Measurements from ENCODE around the gene GABBR2. TPM values are rescaled to one million over a fixed set of nuclear protein-coding genes. Genes with fewer than 3 reads are reported as not detected.

GABBR2 gene
- total and polyA plus RNA-seq, 12 donors = 0.17 to 9.0 (median 3.7) TPM

GRCh38 chr9:98259791-98260190, 448.9 kb downstream of the GABBR2 start:
- H3K36me3 ChIP-seq (replicated peaks in 1 of 2) = no peaks in the 10 kb centered on the region
- WGBS, 4 donors = 75 to 81% (median 76%) methylated on average over 2 to 3 of the region's 3 CpGs
- no peak overlapping the region for H3K4me3 ChIP-seq
- TF ChIP-seq POLR2A (IDR thresholded peaks at IDR 0.05) = no peak
- TF ChIP-seq CTCF (IDR thresholded peaks at IDR 0.05) = no peak
- no peaks in the 10 kb centered on the region for H3K27me3 ChIP-seq
- no peaks in the 10 kb centered on the region for H3K9me3 ChIP-seq (replicated peaks in 1 of 3)
- intact Hi-C loops (cut with DNase I) = loop anchor here (5.0 to 10.0 kb wide), 3 partner anchors 52 to 187 kb away; no protein-coding TSS in a partner anchor
- no peak for DNase-seq
- no peak overlapping the region for H3K27ac ChIP-seq
- peaks cover 0 to 2% of the 10 kb centered on the region in 2 donors for H3K4me1 ChIP-seq (replicated peaks in 1 of 2)

GRCh38 chr9:98256756-98257155, 452.0 kb downstream of the GABBR2 start:
- 19 to 31% (median 24%) methylated on average over 12 of the region's 12 CpGs for WGBS, 4 donors
- intact Hi-C loops (cut with DNase I) = loop anchor here in 1 of 2 donors (5.0 kb wide), 1 partner anchor 184 kb away; no protein-coding TSS in a partner anchor

DNA sequence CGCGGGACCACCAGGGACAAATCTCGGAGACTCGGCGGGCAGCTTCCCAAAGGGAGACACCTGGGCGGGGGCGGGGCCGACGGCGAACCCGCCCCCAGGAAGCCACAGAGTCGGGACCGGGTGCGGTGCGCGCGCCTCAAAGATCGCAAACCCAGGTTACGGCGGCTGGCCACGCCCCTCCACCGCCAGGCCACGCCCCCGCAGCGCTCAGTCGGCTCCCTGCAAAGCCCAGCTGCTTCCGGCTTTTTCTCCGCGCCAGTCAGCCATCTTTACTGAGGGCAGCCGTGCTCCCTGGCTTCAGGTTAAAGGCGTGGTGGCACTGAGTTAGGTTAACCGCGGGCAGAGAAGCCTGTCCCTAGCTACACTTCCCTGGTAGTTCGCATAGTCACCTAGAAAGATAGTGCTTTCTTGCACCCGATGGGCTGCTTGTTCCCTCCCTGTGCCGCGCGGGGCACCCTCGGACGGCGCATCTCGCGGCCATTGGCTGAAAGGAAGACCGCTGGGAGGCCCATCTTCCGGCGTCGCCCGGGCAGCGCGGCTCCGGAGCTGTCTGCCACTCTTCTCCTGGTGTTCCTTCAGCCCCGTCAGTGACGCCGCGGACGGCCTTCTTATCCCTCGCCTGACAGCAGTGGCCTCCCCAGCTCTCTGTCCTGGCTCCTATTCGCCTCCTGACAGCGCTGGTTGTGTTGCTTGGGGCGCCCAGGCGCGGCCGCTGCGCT, 453.0 kb downstream of the GABBR2 start, which contains the start of gene TBC1D2:
Gene TBC1D2 (minus strand): TSS at position 72 of the 719 bp plus-strand sequence. CDS start 108 bp downstream, outside the sequence.
- Histone ChIP-seq H3K36me3 (replicated peaks in 1 of 2) (no peaks in the 10 kb centered on the region), H3K27me3 (no peaks in the 10 kb centered on the region), H3K4me1 (replicated peaks in 1 of 2) (peaks cover 0 to 8% of the 10 kb centered on the region in 2 donors), H3K27ac (peak within 1 kb of the TSS; percentile 71 to 98 (median 94)), H3K9me3 (replicated peaks in 1 of 3) (no peaks in the 10 kb centered on the region), H3K4me3 (peak within 1 kb of the TSS; percentile 49 to 86 (median 64))
- DNase-seq = peak; percentile 94 to 98 (median 96)
- TF ChIP-seq POLR2A (IDR thresholded peaks at IDR 0.05) (peak; percentile 41 to 64), CTCF (IDR thresholded peaks at IDR 0.05) (peak in 4 of 6 experiments; percentile 10 to 39 (median 24))
- intact Hi-C loops (cut with DNase I) = loop anchor here in 1 of 2 donors (5.0 kb wide), 1 partner anchor 183 kb away; no protein-coding TSS in a partner anchor
- 0 to 1% (median 0%) methylated on average over 15 to 64 of the region's 64 CpGs; no CpG with 5 or more reads in 1 of the 4 donors for WGBS, 4 donors

More at GRCh38 chr9:98256756-98257155, 452.0 kb downstream of the GABBR2 start:
- H3K36me3 ChIP-seq (replicated peaks in 1 of 2) = no peaks in the 10 kb centered on the region
- no peaks in the 10 kb centered on the region for H3K9me3 ChIP-seq (replicated peaks in 1 of 3)
- DNase-seq = peak in 1 of 7 donors; percentile 31
- TF ChIP-seq POLR2A (IDR thresholded peaks at IDR 0.05) (no peak), CTCF (IDR thresholded peaks at IDR 0.05) (no peak)
- H3K27ac ChIP-seq = peak overlapping the region in 4 of 5 donors; percentile 71 to 98 (median 94)
- H3K27me3 ChIP-seq = no peaks in the 10 kb centered on the region
- H3K4me1 ChIP-seq (replicated peaks in 1 of 2) = peaks cover 0 to 8% of the 10 kb centered on the region in 2 donors
- peak overlapping the region in 2 of 4 donors; percentile 77 to 86 for H3K4me3 ChIP-seq

GRCh38 chr9:98255061-98255577, 453.6 kb downstream of the GABBR2 start:
- no peaks in the 10 kb centered on the region for H3K9me3 ChIP-seq (replicated peaks in 1 of 3)
- intact Hi-C loops (cut with DNase I) = loop anchor here in 1 of 2 donors (5.0 kb wide), 1 partner anchor 183 kb away; no protein-coding TSS in a partner anchor
- no peaks in the 10 kb centered on the region for H3K36me3 ChIP-seq (replicated peaks in 1 of 2)
- H3K4me1 ChIP-seq (replicated peaks in 1 of 2) = peaks cover 0 to 8% of the 10 kb centered on the region in 2 donors
- H3K4me3 ChIP-seq = peak overlapping the region; percentile 49 to 86 (median 64)
- no peak for TF ChIP-seq CTCF (IDR thresholded peaks at IDR 0.05)
- TF ChIP-seq POLR2A (IDR thresholded peaks at IDR 0.05) = no peak
- WGBS, 4 donors = 1 to 6% (median 3%) methylated on average over 5 to 36 of the region's 36 CpGs
- peak in 3 of 7 donors; percentile 50 to 68 (median 52) for DNase-seq
- H3K27ac ChIP-seq = peak overlapping the region in 4 of 5 donors; percentile 71 to 98 (median 94)
- no peaks in the 10 kb centered on the region for H3K27me3 ChIP-seq

All from adrenal gland (tissue), 12 donors.